H9 (cell line): ENCODE results near the gene TENT5A. TPM values are rescaled to one million over a fixed set of nuclear protein-coding genes. Genes with fewer than 3 reads are reported as not detected.

ENCODE experiments used
- DNase-seq: peaks from one replicate; pipeline ENCODE4 v3.0.0-alpha.2; 2017
- H2AFZ ChIP-seq: one replicate; pipeline ENCODE4 v1.6.1; 2013; ENCODE audit warnings: mild to moderate bottlenecking, low read length, control low read depth, moderate library complexity
- H2AK5ac ChIP-seq: 2 replicates; pipeline ENCODE4 v1.6.1; 2013; ENCODE audit warnings: low read length, control low read depth, mixed read lengths; ENCODE audit not compliant: insufficient read length
- H2BK120ac ChIP-seq: one replicate; pipeline ENCODE4 v1.6.1; 2013; ENCODE audit warnings: low read depth, mild to moderate bottlenecking, low read length, control low read depth, inconsistent platforms; ENCODE audit not compliant: poor library complexity, severe bottlenecking
- H2BK12ac ChIP-seq: 2 replicates; pipeline ENCODE4 v1.6.1; 2013; ENCODE audit warnings: low read length, control low read depth, mixed read lengths, low read depth; ENCODE audit not compliant: insufficient read length
- H2BK15ac ChIP-seq: 2 replicates; pipeline ENCODE4 v1.6.1; 2013; ENCODE audit warnings: low read depth, low read length, control low read depth
- H2BK20ac ChIP-seq: one replicate; pipeline ENCODE4 v1.6.1; 2013; ENCODE audit warnings: low read depth, mild to moderate bottlenecking, low read length, control low read depth, inconsistent platforms; ENCODE audit not compliant: poor library complexity, severe bottlenecking
- H2BK5ac ChIP-seq: 2 replicates; pipeline ENCODE4 v1.6.1; 2013; ENCODE audit warnings: low read length, control low read depth, mixed read lengths; ENCODE audit not compliant: insufficient read length
- H3K14ac ChIP-seq: 2 replicates; pipeline ENCODE4 v1.6.1; 2013; ENCODE audit warnings: low read length, control low read depth; ENCODE audit not compliant: insufficient read depth
- H3K18ac ChIP-seq: 2 replicates; pipeline ENCODE4 v1.6.1; 2013; ENCODE audit warnings: low read depth, mild to moderate bottlenecking, mixed read lengths, low read length, control low read depth; ENCODE audit not compliant: insufficient read length
- H3K23ac ChIP-seq: 2 replicates; pipeline ENCODE4 v1.6.1; 2013; ENCODE audit warnings: low read length, control low read depth, mixed read lengths, low read depth; ENCODE audit not compliant: insufficient read length
- H3K23me2 ChIP-seq: 2 replicates; pipeline ENCODE4 v1.6.1; 2013; ENCODE audit warnings: low read depth, mild to moderate bottlenecking, mixed read lengths, low read length, control low read depth; ENCODE audit not compliant: insufficient read length, poor library complexity, severe bottlenecking
- H3K27ac ChIP-seq: 2 replicates; pipeline ENCODE4 v1.5.1; 2013; ENCODE audit warnings: low read length, control low read depth, mixed read lengths, low read depth; ENCODE audit not compliant: insufficient read length
- H3K27me3 ChIP-seq: 2 replicates; pipeline ENCODE4 v1.6.1; 2013; ENCODE audit warnings: low read length, control low read depth, inconsistent platforms; ENCODE audit not compliant: insufficient read depth
- H3K4ac ChIP-seq: 2 replicates; pipeline ENCODE4 v1.6.1; 2013; ENCODE audit warnings: low read depth, mild to moderate bottlenecking, control low read depth, inconsistent platforms, low read length, moderate library complexity
- H3K4me1 ChIP-seq: 2 replicates; pipeline ENCODE4 v1.6.1; 2013; ENCODE audit warnings: low read length, control low read depth, inconsistent platforms; ENCODE audit not compliant: insufficient read depth
- H3K4me2 ChIP-seq: 2 replicates; pipeline ENCODE4 v1.6.1; 2013; ENCODE audit warnings: low read length, control low read depth, mixed read lengths; ENCODE audit not compliant: insufficient read length, insufficient read depth
- H3K56ac ChIP-seq: 2 replicates; pipeline ENCODE4 v1.6.1; 2013; ENCODE audit warnings: low read depth, mild to moderate bottlenecking, mixed read lengths, low read length, control low read depth; ENCODE audit not compliant: insufficient read length
- H3K79me1 ChIP-seq: 2 replicates; pipeline ENCODE4 v1.6.1; 2013; ENCODE audit warnings: low read depth, mild to moderate bottlenecking, moderate library complexity, low read length, control low read depth, inconsistent platforms; ENCODE audit not compliant: insufficient read depth, poor library complexity, severe bottlenecking
- H3K79me2 ChIP-seq: 2 replicates; pipeline ENCODE4 v1.6.1; 2013; ENCODE audit warnings: low read length, control low read depth, inconsistent platforms; ENCODE audit not compliant: insufficient read depth
- H3K9ac ChIP-seq: 2 replicates; pipeline ENCODE4 v1.6.1; 2013; ENCODE audit warnings: low read length, control low read depth, mixed read lengths; ENCODE audit not compliant: insufficient read length; ENCODE audit errors: extremely low read depth
- H3K9me3 ChIP-seq: one replicate; pipeline ENCODE4 v1.6.1; 2013; ENCODE audit warnings: low read depth, low read length, inconsistent platforms; ENCODE audit not compliant: control insufficient read depth
- H3T11ph ChIP-seq: one replicate; pipeline ENCODE4 v1.6.1; 2013; ENCODE audit warnings: mild to moderate bottlenecking, low read length, control low read depth, inconsistent platforms
- H4K20me1 ChIP-seq: one replicate; pipeline ENCODE4 v1.6.1; 2013; ENCODE audit not compliant: control insufficient read depth, insufficient read length, insufficient read depth
- H4K5ac ChIP-seq: 2 replicates; pipeline ENCODE4 v1.6.1; 2013; ENCODE audit warnings: low read depth, mild to moderate bottlenecking, mixed read lengths, low read length, control low read depth; ENCODE audit not compliant: insufficient read length
- H4K8ac ChIP-seq: replicated peaks from 2 replicates; pipeline ENCODE4 v1.6.1; 2013; ENCODE audit warnings: low read length, control low read depth, mixed read lengths, low read depth; ENCODE audit not compliant: insufficient read length
- H4K91ac ChIP-seq: 2 replicates; pipeline ENCODE4 v1.6.1; 2013; ENCODE audit warnings: low read depth, mild to moderate bottlenecking, moderate library complexity, mixed read lengths, low read length, control low read depth; ENCODE audit not compliant: insufficient read length
- H3K27ac Mint-ChIP-seq, 3 experiments: 2 replicates in 2 of 3; 3 replicates in 1 of 3; pipeline ENCODE4 v1.8.0; 2020 to 2021; ENCODE audit warnings: mixed read lengths in 3 of 3, mild to moderate bottlenecking in 1 of 3, moderate library complexity in 1 of 3
- H3K27me3 Mint-ChIP-seq: 2 replicates; pipeline ENCODE4 v1.8.0; 2021; ENCODE audit warnings: low read depth, mild to moderate bottlenecking, moderate library complexity, mixed read lengths
- H3K36me3 Mint-ChIP-seq, 3 experiments: 2 replicates in 2 of 3; 3 replicates in 1 of 3; pipeline ENCODE4 v1.8.0; 2020 to 2021; ENCODE audit warnings: low read depth in 3 of 3, mixed read lengths in 3 of 3; ENCODE audit not compliant: insufficient read depth in 1 of 3
- H3K4me1 Mint-ChIP-seq, 2 experiments: 2 replicates each; pipeline ENCODE4 v1.8.0; 2020; ENCODE audit warnings: mixed read lengths in 2 of 2
- H3K4me3 Mint-ChIP-seq, 2 experiments: 2 replicates in 1 of 2; 3 replicates in 1 of 2; pipeline ENCODE4 v1.8.0; 2020 to 2021; ENCODE audit warnings: mild to moderate bottlenecking in 2 of 2, mixed read lengths in 2 of 2, moderate library complexity in 1 of 2
- H3K9me3 Mint-ChIP-seq, 2 experiments: 2 replicates in 1 of 2; 3 replicates in 1 of 2; pipeline ENCODE4 v1.8.0; 2020; ENCODE audit warnings: mild to moderate bottlenecking in 2 of 2, mixed read lengths in 2 of 2, moderate library complexity in 1 of 2
- CTCF ChIP-seq: fragments of 200-600 bp; sonication (generic); conservative IDR thresholded peaks from 3 replicates; pipeline ENCODE4 v1.8.0; 2021; ENCODE audit warnings: antibody characterized with exemption, mild to moderate bottlenecking
- WGBS: extraction: QIAGEN DNeasy Blood & Tissue Kit; methylation state at CpG from one replicate; pipeline ENCODE4 v1.1.7; 2013; ENCODE audit warnings: missing lambda C conversion rate, low lambda C conversion rate, mixed read lengths; ENCODE audit not compliant: insufficient read length; ENCODE audit errors: extremely low coverage; 5-methylcytosine and 5-hydroxymethylcytosine counted together
- total RNA-seq: library from RNA; stranded (reverse); gene quantifications from 2 replicates; pipeline ENCODE4 v1.2.1, GENCODE V29; 2021

TENT5A gene
- total RNA-seq, 1 experiment from 2014 or later = 1.4 TPM

DNA sequence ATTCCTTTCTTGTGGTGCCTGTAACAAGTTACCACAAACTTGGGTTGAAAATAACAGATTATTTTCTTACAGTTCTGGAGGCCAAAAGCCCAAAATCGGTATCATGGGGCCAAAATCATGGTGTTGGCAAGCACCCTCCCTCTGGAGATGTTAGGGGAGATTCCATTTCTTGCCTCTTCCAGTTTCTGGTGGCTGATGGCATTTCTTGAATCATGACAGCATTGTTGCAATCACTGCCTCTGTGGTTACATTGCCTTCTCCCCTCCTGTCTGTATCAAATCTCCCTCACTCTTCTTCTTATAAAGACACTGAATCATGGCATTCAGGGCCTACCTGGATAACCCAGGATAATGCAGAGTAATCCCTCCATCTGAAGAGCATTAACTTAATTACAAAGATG is 17.9 kb upstream of the TENT5A start:
- peaks cover 13 to 23% of the 10 kb centered on the region in 2 experiments for H3K4me1 Mint-ChIP-seq
- H4K8ac ChIP-seq = no peak overlapping the region
- H3K4ac ChIP-seq = no peak overlapping the region
- no peak overlapping the region for H2BK15ac ChIP-seq
- no peak overlapping the region for H2BK12ac ChIP-seq
- no peak overlapping the region for H3K27ac Mint-ChIP-seq
- H3K9me3 ChIP-seq = no peaks in the 10 kb centered on the region
- no peak overlapping the region for H3K14ac ChIP-seq
- no peak overlapping the region for H3K23ac ChIP-seq
- H3K4me3 Mint-ChIP-seq = no peak overlapping the region
- H3K36me3 Mint-ChIP-seq = no peaks in the 10 kb centered on the region
- H2AK5ac ChIP-seq = no peak overlapping the region
- no peak overlapping the region for H3K56ac ChIP-seq
- H2BK5ac ChIP-seq = no peak overlapping the region
- no peak overlapping the region for H3K18ac ChIP-seq
- H3K9ac ChIP-seq = no peak overlapping the region
- no peaks in the 10 kb centered on the region for H3K79me1 ChIP-seq
- H3K4me2 ChIP-seq = no peak overlapping the region
- no peak overlapping the region for H3K27ac ChIP-seq
- H3T11ph ChIP-seq = no peak overlapping the region
- peak overlapping the region; percentile 72 for H4K5ac ChIP-seq
- H3K4me1 ChIP-seq = no peaks in the 10 kb centered on the region
- H4K20me1 ChIP-seq = no peaks in the 10 kb centered on the region
- no CpG with 5 or more reads among the region's 1 CpG for WGBS
- no peaks in the 10 kb centered on the region; a peak in 1 of 5 replicates for H3K9me3 Mint-ChIP-seq
- no peak overlapping the region for H2BK120ac ChIP-seq
- no peak overlapping the region for H2BK20ac ChIP-seq
- DNase-seq = no peak
- H3K23me2 ChIP-seq = no peaks in the 10 kb centered on the region
- no peaks in the 10 kb centered on the region for H3K27me3 ChIP-seq
- H3K27me3 Mint-ChIP-seq = no peaks in the 10 kb centered on the region
- H2AFZ ChIP-seq = no peak overlapping the region
- no peak for TF ChIP-seq CTCF
- no peaks in the 10 kb centered on the region for H3K79me2 ChIP-seq
- no peak overlapping the region for H4K91ac ChIP-seq
